Stimulated activated naive CD4-positive, alpha-beta T cell treated with Interleukin-2 at 50 U/mL for 16 hours (primary cell): Measurements from ENCODE around the gene CHPT1.
"Not testable (repeated sequence)": the region's sequence is repeated elsewhere in the genome, so short reads cannot be mapped to it uniquely, and the experiment has no call there.

ENCODE experiments used
- DNase-seq: peaks from one replicate; lab custom pipeline; 2025; lab: John Stamatoyannopoulos, UW

The CHPT1 gene

DNA sequence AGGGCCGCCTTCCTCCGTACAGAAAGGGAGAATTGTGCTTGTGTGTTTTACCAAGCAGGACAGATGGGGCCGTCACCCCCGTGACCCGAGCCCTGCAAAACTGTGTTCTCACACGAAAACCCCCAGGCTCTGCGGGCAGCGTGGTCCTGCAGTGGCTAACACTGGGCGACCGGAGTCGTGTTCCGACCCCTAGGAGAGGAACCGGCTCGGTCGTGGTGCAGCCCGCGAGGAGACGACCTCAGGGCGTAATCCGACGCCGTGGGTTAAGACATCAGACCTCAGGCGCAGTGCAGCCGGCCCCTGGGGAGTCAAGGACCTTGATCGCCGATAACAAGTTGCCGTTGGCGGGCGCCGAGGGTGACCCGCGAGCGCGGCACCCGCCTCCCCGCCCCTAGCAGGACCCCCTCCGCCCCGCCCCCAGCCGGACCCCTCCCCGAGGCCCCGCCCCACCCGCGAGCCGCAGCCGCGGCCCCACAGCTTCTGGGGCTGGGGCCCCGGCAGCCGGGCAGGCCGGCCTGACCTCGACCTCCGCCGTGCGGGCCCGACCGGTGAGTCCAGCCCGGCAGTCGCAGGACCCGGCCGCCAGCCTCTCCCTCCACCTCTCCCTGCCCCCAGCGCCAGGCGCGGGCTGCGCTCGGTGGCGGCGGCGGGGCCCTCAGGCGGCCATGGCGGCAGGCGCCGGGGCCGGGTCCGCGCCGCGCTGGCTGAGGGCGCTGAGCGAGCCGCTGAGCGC is at the start of gene CHPT1:
CHPT1 (plus strand) TSS at position 444 of the 733 bp plus-strand sequence; CDS start at position 666, 222 bp downstream.
- DNase-seq = peak; percentile 46

DNA sequence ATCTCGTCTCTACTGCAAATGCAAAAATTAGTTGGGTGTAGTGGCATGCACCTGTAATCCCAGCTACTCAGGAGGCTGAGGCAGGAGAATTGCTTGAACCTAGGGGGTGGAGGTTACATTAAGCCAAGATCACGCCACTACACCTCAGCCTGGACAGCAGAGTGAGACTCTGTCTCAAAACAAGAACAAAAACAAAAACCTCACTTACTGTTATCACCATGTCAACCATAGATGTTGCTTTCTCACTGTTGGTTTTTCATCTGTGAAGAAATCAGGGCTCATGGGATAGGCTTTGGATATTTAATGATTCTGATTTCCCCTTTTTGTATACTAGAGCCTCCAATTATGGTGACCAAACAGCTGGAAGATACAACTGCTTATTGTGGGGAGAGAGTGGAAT is 49.7 kb upstream of the CHPT1 start:
- no peak for DNase-seq

DNA sequence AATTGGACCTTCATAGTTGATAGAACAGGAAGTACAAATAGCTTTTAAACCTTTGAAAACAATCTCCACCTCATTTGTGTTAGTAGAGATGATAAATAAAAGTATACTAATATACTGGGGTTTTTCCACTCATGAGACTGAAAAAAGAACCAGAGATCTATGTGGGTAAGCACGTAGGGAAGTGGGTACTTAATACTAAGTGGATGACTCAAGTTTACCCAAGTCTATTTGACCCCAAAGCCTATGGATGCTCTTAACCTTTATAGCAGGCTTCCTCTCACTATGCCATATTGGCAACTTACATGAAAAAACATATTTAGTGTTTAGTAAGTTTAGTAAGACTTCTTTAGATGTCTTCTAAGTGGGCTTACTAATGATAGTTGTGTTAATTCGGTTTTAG is 49.2 kb upstream of the CHPT1 start:
- no peak for DNase-seq

DNA sequence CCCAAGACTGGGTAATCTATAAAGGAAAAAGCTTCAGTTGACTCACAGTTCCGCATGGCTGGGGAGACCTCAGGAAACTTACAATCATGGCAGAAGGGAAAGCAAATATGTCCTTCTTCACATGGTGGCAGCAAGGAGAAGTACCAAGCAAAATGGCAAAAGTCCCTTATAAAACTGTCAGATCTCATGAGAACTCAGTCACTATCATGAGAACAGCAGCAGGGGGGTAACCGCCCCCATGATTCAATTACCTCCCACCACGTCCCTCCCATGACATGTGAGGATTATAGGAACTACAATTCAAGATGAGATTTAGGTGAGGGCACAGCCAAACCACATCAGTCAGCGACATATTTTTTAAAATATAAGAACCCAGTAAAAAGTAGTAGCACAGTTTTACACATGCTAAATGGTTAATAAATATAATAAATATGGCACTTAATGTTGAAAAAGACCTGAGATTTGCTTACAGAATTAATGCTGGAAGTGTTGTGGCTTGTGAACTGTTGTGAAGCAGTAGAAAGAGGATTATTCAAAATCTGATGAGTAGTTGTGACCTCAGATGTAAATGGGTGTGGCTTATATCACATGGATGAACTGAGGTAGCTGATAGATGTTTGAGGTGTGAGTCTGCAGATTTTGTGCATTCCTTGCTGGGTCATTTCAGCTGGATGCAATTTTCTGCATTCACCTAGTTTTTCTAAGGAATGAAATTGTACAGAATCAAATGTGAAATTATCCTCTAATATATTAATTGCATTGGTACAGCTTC is 46.9 kb upstream of the CHPT1 start:
- no peak for DNase-seq

DNA sequence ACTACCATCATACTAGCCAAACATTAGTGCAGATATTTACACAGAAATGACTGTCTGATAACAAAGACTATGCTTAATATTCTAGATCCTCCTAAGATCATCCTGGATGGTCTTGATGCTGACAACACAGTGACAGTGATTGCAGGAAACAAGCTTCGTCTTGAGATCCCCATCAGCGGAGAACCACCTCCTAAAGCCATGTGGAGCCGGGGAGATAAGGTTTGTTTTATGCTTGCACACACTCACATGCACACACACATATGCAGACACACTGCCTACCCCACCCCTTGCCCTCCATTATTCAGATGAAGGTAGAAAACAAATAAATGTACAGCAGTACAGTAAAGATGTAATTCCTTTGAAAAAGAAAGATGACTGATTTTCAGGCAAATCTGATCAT is 44.4 kb upstream of the CHPT1 start:
- DNase-seq = no peak

DNA sequence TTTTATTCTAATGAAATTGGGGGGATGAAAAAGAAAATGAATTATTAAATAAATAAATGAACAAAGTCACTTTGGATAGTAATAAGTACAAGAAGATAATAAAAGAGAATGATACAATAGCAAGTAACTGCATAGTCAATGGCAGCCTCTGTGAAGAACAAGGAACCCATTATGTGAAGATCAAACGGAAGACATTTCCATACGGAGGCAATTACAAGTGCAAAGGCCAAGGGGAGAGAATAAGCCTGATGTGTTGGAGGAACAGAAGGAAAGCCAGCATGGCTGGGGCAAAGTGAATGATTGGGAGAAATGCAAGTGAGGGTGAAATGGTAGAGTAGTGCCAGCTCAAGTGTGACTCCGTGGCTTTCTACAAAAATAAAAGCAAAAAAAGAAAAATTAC is 43.9 kb upstream of the CHPT1 start:
- DNase-seq = no peak

DNA sequence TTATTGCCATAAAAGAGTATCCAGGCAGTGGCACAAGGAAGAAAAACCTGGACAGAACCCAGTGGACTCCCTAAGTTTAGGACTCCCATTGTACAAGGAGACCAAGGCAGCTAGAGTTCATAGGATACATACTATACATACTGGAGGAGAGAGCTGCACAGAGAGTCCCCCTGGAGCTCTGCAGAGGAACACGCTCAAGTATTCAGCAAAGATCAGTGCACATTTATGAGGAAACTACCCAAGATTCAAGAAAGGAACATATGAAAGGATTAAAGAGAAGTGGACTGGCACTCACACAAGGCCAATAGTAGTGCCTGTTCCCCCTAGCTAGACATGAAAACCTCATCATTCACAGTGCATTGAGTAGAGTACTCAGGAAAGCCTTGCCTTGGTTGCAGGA is 43.0 kb upstream of the CHPT1 start:
- DNase-seq = no peak

DNA sequence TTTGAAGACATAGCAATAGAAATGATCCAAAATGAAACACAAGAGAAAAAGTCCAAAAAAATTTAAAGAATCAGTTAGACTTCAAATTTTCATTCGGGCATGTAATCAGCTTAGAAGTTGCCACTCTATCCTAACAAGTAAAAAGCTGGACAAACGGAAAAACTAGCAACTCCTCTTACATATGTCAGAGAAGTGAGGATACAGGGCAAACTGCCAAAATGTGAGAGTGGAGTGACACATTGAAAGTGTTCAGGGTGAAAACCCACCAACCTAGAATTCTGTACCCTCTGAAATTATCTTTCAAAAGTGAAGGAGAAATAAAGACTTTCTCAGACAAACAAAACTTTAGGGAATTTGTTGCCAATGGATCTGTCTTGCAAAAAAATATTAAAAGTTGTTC is 42.0 kb upstream of the CHPT1 start:
- no peak for DNase-seq

DNA sequence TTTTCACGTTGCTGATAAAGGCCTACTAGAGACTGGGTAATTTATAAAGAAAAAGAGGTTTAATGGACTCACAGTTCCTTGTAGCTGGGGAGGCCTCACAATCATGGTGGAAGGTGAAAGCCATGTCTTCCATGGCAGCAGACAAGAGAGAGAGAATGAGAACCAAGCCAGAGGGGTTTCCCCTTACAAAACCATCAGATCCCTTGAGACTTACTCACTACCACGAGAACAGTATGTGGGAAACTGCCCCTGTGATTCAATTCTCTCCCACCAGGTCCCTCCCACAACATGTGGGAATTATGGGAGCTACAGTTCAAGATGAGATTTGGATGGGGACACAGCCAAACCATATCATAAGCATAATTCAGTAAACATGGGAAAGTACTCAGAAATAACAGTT is 36.8 kb upstream of the CHPT1 start:
- not testable (repeated sequence) for DNase-seq

DNA sequence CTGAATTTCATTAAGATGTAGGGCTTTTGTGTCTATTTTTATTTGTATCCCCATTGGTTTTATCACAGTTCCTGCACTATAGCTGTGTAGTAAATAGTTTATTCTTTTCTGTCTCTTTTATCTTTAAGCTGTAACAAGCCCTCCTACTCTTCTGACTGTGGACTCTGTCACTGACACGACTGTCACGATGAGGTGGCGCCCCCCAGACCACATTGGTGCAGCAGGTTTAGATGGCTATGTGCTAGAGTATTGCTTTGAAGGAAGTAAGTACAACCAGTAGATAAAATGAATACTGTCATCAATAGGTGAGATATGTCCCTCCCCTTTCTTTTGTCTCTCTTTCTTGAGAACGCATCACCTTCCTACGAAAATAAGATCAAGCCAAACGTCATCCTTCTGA is 34.1 kb upstream of the CHPT1 start:
- no peak for DNase-seq

DNA sequence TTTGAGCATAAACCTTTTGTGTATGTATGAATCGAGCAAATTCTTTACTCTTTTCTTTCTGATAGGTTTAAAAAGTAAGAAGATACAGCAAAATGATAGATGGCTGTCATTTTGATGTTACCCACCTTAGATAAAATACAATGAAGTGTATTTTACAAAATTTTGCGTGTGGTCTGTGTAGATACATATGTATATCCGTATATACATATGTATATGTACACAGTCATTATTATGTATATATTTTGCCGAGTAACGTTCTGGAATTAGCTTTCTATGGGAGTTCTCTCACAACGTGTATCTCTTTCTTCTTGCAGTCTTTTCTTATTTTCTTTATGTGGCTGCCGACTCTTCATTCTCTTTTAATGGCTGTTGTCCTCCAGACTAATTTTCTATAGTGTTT is 32.4 kb upstream of the CHPT1 start:
- no peak for DNase-seq

DNA sequence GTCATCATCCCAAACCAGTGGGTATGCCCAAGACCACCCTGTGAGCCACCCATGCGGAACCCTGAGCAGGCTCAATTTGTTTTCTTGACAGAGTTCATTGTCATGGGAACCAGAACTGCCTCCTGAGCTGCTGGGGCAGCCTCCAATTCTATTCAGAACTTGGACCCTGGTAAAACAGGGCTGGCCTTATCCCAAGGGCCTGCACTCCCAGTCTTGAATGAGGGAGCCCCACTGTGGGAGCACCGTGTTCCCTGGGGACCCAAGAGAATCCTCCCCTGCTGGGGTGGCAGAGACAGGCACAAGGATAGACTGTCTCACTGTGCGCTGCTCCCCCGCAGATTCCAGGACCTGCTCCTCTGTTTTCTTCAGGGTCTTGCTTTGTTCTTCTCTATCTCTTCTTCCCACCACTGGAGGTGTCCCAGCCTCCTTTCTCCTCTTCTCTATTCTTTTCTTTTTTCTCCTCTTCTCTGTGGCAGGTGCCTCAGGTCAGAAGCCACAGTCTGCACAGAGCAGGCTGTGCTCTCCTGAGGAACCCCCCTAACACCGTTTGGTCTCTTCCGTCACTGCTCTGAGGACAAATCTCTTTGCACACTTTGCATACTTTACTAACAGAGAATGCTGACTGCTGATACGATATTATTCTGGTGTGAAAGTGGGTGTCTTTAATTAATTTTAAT is 31.2 kb upstream of the CHPT1 start:
- no peak for DNase-seq

DNA sequence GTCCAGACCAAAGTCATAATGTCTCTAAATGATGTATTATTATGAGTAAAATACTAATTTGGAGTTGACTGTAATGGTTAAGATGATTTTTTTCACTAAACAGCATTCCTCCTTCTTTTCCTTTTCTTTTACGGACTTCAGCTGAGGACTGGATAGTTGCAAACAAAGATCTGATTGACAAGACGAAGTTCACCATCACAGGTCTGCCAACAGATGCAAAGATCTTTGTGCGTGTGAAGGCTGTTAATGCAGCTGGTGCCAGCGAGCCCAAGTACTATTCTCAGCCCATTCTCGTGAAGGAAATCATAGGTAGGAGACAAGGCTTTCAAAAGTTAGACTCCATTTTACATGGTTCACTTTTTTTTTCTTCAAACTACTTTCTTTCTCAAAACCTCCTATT is 29.8 kb upstream of the CHPT1 start:
- DNase-seq = no peak

DNA sequence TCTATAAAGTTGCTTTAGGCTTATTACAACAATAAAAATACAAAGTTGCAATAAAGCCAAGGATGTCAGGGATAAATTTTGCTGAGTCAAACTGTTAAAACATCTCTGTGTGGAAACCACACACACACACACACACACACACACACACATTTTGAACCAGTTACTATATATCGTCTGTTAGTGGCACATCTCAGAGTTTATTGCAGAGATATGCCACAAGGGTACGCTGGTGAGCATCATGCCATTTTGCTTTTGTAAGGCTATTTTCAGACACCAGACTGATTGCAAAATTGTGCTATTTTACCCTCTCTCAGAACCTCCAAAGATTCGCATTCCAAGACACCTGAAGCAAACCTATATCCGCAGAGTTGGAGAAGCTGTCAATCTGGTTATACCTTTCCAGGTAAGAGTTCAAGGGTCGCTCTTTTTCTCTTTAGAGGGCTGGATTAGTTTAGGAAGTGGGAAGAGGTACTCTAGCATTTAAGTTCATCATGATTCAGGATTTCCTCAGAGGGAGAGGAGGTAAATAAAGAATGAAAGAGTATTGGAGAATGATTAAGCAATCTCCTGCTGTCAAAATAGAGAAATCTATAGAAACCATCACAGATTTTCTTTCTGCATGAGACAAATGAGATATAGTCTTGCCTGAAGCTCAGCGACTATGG is 27.3 kb upstream of the CHPT1 start:
- no peak for DNase-seq

DNA sequence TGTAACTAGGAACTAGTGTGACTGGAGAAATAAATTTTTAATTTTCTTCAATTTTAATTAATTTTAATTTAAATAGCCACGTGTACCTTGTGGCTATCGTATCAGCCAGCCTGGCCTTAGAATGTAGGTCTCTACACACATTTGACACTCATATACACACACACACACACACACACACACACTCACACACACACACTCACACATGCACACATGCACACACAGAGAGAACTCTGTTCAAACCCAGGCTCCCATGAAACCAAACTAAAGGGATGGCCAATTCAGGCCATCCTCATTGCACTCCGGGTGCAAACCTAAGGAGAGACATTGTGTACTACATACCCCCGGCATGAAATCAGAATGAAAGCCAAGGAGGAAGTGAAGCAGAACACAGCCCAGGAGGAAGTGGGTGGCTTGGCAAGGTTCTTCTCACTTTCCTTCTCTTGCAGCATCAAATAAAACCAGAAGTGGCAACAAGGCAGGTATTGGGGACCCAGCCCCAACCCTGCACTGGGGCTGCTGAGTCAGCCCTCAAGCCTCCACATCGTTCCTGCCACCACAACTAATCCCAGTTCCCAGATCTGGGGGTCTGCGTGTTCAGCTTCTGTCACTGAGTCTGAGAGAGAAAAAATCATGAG is 26.2 kb upstream of the CHPT1 start:
- no peak for DNase-seq

DNA sequence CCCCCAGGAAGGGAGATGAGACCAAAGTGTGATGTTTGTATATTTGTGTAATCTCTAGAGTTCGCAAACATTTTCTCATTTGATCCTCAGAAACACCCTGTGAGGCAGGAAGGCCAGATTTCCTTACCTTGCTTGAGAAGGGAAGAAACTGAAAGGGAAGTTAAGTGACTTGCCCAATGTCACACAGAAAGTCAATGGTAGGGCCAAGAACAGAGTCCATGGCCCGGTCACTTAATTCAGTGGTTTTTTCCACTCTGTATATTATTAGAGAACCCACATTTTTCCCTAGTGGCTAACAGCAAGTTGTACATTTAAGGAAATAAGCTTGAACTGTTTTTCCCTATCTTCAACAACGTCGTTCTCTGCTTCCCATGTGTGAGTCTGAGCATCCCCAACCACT is 25.6 kb upstream of the CHPT1 start:
- no peak for DNase-seq

DNA sequence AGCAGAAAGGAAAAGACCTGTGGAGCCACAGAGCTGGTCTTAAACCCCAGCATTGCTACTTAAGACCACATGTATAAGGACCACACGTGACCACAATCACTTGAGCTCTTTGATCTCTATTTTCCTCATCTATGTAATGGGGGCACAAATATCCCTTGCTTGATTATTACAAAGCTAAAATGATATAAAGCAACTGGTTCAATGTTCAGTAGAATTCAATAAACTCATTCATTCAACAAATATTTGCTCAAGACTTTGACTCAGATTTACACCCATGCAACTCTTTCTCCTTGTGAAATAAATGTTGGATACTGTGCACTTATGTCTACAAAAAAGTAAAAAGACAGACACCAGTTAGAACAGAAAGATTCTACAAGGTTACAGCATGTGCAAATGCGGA is 21.9 kb upstream of the CHPT1 start:
- no peak for DNase-seq

DNA sequence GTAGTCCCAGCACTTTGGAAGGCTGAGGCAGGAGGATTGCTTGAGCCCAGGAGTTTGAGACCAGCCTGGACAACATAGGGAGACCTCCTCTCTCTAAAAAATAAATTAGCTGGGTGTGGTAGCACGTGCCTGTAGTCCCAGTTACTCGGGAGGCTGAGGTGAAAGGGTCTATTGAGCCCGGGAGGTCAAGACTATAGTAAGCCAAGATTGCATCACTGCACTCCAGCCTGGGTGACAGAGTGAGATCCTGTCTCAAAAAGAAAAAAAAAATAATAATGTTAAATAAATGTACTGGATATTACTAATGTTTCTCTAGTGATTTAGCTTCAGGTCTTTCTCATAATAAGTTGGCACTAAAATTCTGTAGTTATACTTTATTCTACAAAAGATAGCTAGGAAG is 20.9 kb upstream of the CHPT1 start:
- not testable (repeated sequence) for DNase-seq

DNA sequence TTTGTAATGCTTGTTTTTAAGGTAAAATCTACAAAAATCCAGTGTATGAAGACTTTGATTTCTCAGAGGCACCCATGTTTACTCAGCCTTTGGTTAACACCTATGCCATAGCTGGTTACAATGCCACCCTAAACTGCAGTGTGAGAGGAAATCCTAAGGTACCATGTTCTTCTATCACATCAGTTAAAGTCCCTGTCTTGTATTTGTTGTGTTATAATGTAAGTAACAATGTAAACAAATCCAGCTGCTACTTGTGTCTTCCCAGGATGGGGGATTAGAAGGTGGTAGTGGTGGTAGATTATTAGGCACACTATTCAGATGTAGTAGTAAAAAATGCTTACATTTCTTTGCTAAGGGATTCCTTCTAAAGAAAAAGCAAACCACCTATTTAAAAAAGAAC is 19.4 kb upstream of the CHPT1 start:
- DNase-seq = no peak

DNA sequence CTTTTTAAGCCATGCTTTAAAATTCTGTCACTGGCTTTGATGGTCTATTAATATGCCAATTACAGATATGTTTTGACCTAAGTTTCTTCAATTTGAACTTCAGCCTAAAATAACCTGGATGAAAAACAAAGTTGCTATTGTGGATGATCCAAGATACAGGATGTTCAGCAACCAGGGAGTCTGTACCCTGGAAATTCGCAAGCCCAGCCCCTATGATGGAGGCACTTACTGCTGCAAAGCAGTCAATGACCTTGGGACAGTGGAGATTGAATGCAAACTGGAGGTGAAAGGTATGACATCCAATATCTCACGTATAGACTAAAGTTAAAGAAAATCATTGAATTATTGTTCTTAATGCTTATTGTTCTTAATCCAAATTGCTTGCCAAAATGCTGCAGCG is 17.2 kb upstream of the CHPT1 start:
- DNase-seq = no peak

DNA sequence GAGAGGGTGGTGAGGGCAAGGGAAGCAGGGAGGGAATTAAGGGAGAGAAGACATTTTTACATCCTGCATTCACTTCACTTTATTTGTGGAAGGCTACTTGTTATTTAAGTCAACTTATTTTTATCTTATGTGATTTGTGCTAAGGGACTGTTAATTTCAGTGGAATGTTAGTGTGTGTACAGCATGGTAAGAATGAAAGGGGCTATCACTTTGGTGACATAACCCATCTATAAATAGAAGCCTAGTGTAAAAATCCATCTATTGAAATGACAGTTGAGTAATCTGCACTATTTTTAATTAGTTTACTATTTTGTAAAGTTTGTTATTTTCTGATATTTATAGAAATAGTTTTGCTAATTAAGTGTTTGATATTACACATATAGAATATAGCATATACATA is 16.8 kb upstream of the CHPT1 start:
- DNase-seq = no peak

DNA sequence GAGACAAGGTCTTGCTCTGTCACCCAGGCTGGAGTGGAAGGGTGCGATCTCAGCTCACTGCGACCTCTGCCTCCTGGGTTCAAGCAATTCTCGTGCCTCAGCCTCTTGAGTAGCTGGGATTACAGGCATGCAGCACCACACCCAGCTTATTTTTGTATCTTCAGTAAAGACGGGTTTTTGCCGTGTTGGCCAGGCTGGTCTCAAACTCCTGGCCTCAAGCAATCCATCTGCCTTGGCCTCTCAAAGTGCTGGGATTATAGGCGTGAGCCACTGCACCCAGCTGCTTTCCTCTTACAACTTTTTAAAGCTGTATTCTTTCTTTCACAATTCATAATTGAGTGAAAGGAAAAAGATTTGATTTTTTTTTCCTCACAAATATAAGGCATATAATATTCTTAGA is 15.8 kb upstream of the CHPT1 start:
- not testable (repeated sequence) for DNase-seq
